ENCODE measurements around the gene PSG1. TPM values are rescaled to one million over a fixed set of nuclear protein-coding genes. Genes with fewer than 3 reads are reported as not detected.
"Not testable (repeated sequence)": the region's sequence is repeated elsewhere in the genome, so short reads cannot be mapped to it uniquely, and the experiment has no call there.

Gene PSG1
- 15.0 and 27.1 TPM in 2 replicates for total RNA-seq (2014; rRNA removed; shearing (Covaris generic))

- no peak for DNase-seq (ENCODE audit: low spot score)
- in situ Hi-C loops (cut with HindIII; ENCODE audit: low sequenced_read_pairs) = no loop called here
Measured at GRCh38 chr19:42879613-42880012, at the start of gene PSG1. TSS of gene PSG1 (minus strand) at chr19:42879713. CDS start at chr19:42879581, 132 bp downstream.

DNA sequence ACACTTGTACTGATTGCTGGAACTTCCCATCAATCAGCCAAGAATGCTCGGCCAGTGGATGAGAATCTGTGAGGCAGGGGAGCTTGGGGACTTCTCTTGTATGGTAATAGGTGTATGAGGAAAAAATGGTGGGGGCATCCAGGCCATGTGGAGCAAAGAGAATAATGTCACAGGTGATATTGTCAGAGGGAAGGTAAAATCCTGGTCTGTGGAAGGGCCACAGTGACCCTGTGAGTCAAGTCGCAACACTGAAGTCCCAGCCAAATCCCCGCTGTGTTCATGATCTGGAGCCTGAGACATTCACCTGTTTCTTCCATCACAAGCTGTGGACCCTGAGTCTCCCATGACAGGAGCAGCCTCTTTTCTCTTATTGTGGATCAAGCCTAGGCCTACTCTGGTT lies 49.4 kb upstream of the PSG1 start:
- no peak for DNase-seq (ENCODE audit: low spot score)
- in situ Hi-C loops (cut with HindIII; ENCODE audit: low sequenced_read_pairs) = no loop called here

GRCh38 chr19:42926781-42927180 lies 47.3 kb upstream of the PSG1 start:
- in situ Hi-C loops (cut with HindIII; ENCODE audit: low sequenced_read_pairs) = no loop called here
- DNase-seq (ENCODE audit: low spot score) = no peak

DNA sequence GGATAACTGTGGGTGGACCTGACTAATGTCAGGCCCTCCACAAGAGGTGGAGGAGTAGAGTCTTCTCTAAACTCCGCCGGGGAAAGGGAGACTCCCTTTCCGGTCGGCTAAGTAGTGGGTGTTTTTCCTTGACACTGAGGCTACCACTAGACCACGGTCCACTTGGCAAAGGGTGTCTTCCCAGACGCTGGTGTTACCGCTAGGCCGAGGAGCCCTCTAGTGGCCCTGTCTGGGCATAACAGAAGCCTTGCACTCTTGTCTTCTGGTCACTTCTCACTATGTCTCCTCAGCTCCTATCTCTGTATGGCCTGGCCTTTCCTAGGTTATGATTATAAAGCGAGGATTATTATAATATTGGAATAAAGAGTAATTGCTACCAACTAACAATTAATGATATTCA lies 43.6 kb upstream of the PSG1 start:
- in situ Hi-C loops (cut with HindIII; ENCODE audit: low sequenced_read_pairs) = not testable (repeated sequence)
- peak; percentile 42 for DNase-seq (ENCODE audit: low spot score)

DNA sequence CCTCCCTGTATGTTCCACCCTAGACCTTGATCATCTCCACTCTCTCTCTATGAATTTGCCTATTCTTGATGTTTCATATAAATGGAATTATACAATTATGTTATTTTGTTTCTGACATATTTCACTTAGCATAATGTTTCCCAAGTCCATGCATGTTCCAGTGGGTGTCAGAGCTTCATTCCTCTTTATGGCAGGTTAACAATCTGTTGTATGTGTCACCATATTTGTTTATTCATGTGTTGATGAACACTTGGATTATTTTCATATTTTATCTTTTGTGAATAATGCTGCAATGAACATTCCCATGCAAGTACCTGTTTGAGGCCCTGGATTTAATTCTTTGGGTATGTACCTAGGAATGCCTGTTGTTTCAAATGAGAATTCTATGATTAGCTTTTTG lies 41.5 kb upstream of the PSG1 start:
- DNase-seq (ENCODE audit: low spot score); in situ Hi-C loops (cut with HindIII; ENCODE audit: low sequenced_read_pairs): not testable (repeated sequence)

DNA sequence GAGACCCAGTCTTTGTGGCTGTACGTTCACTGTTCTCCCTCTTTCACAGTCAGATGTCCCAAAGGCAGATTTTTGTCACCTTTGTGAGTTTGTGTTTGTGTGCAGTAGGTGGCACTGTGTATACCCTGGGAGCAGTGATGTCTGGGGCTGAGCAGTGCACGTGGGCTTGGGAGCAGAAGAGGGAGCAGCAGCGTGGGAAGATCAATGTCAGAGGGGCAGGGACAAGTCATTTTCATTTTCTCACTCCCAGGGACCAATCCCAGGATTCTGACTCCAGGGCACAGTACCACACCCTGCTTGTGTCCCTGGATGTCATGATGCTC lies 40.2 kb upstream of the PSG1 start:
- in situ Hi-C loops (cut with HindIII; ENCODE audit: low sequenced_read_pairs) = no loop called here
- peak; percentile 39 for DNase-seq (ENCODE audit: low spot score)

- in situ Hi-C loops (cut with HindIII; ENCODE audit: low sequenced_read_pairs); DNase-seq (ENCODE audit: low spot score): not testable (repeated sequence)
Measured at GRCh38 chr19:42919070-42919756, 39.7 kb upstream of the PSG1 start.

- in situ Hi-C loops (cut with HindIII; ENCODE audit: low sequenced_read_pairs); DNase-seq (ENCODE audit: low spot score): not testable (repeated sequence)
Measured at GRCh38 chr19:42918377-42919069, 39.0 kb upstream of the PSG1 start.

DNA sequence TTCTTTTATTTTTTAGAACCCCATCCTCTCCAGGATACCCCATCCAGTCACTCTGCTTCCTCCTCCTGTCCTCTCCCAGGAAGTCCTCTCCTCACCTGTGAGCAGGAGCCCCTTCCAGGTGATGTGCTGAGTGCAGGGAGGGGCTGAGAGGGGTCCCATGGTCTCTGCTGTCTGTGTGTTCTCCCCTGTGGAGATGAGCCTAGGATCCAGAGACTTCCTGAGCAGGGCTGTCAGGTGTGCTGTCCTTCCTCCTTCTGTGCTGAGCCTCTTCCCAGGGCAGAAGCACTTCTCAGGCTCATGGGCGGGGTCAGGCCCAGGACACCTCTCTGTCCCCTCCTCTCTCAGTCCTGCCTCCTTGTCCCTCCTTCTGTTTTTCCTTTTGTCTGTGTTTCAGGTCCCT lies 38.1 kb upstream of the PSG1 start, which contains the start of gene PSG6:
Gene PSG6, minus strand, starts transcription at position 261 of the 400 bp plus-strand sequence. Its CDS starts 102 bp downstream, at position 159.
- DNase-seq (ENCODE audit: low spot score); in situ Hi-C loops (cut with HindIII; ENCODE audit: low sequenced_read_pairs): not testable (repeated sequence)

- in situ Hi-C loops (cut with HindIII; ENCODE audit: low sequenced_read_pairs); DNase-seq (ENCODE audit: low spot score): not testable (repeated sequence)
Measured at GRCh38 chr19:42916931-42917330, 37.4 kb upstream of the PSG1 start.

GRCh38 chr19:42913516-42913915 lies 34.0 kb upstream of the PSG1 start:
- in situ Hi-C loops (cut with HindIII; ENCODE audit: low sequenced_read_pairs) = not testable (repeated sequence)
- peak; percentile 43 for DNase-seq (ENCODE audit: low spot score)

GRCh38 chr19:42912941-42913340 lies 33.4 kb upstream of the PSG1 start:
- DNase-seq (ENCODE audit: low spot score); in situ Hi-C loops (cut with HindIII; ENCODE audit: low sequenced_read_pairs): not testable (repeated sequence)

DNA sequence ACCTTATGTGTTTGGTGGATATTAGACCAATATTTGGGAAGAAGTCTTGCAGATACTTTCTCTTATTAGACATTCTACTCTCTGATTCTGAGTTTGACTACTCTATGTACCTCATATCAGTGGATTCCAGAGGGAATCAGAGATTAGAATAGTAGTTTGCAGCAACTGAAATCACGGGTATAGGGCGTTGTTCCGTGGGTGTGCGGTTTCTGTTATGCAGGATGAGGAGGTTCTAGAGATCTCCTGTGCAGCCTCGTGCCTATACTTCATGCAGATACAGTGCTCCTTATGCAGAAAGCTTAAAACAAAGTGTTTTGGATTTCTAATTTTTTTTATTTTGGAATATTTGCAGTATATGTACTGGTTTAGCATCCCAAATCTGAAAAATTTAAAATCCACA lies 32.2 kb upstream of the PSG1 start:
- DNase-seq (ENCODE audit: low spot score); in situ Hi-C loops (cut with HindIII; ENCODE audit: low sequenced_read_pairs): not testable (repeated sequence)

DNA sequence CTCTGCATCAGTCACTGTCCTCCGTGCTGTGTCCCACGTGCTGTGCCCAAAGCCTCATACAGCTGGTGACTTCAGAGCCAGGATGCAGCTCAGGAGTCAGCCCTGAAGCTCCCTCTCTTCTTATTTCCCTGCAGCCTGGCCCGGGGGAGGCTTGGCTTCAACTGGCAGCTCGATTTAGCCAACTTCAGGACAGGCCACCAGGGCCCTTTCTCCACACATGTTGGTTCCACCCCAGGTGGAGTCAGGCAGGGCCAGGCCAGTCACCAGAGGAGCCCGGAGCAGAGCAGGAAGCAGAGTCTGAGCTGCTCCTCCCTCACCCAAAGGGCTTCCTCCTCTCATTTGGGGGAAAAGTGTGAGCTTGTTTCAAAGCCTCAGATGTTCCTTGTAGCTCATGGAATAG lies 26.6 kb upstream of the PSG1 start:
- in situ Hi-C loops (cut with HindIII; ENCODE audit: low sequenced_read_pairs) = not testable (repeated sequence)

GRCh38 chr19:42900561-42900960 lies 21.0 kb upstream of the PSG1 start:
- in situ Hi-C loops (cut with HindIII; ENCODE audit: low sequenced_read_pairs) = not testable (repeated sequence)
- DNase-seq (ENCODE audit: low spot score) = peak; percentile 57

More for the DNA sequence above, 26.6 kb upstream of the PSG1 start:
- DNase-seq (ENCODE audit: low spot score) = not testable (repeated sequence)

- in situ Hi-C loops (cut with HindIII; ENCODE audit: low sequenced_read_pairs); DNase-seq (ENCODE audit: low spot score): not testable (repeated sequence)
Measured at GRCh38 chr19:42899674-42900073, 20.2 kb upstream of the PSG1 start.

GRCh38 chr19:42899110-42899509 lies 19.6 kb upstream of the PSG1 start:
- in situ Hi-C loops (cut with HindIII; ENCODE audit: low sequenced_read_pairs); DNase-seq (ENCODE audit: low spot score): not testable (repeated sequence)

DNA sequence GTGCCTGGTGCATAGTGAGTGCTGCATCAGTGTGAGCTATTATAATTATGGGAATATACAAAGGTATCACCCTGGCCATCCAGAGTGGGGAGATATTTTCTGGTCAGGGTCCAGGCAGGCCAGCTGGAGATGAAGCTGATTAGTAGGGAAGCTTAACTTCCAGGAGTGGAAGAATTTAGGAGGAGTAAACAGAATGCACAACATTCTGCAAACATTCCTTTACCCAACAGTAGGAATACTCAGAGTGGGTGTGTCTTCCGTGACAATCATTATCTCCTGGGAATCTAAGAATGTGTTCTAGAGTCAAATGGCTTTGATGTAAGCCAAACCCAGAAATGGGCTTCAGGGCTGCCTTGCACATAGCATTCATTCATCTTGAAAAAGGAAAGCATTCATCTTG lies 19.1 kb upstream of the PSG1 start:
- not testable (repeated sequence) for DNase-seq (ENCODE audit: low spot score)

GRCh38 chr19:42897729-42898128 lies 18.2 kb upstream of the PSG1 start:
- DNase-seq (ENCODE audit: low spot score); in situ Hi-C loops (cut with HindIII; ENCODE audit: low sequenced_read_pairs): not testable (repeated sequence)

More for the DNA sequence above, 19.1 kb upstream of the PSG1 start:
- in situ Hi-C loops (cut with HindIII; ENCODE audit: low sequenced_read_pairs) = not testable (repeated sequence)

DNA sequence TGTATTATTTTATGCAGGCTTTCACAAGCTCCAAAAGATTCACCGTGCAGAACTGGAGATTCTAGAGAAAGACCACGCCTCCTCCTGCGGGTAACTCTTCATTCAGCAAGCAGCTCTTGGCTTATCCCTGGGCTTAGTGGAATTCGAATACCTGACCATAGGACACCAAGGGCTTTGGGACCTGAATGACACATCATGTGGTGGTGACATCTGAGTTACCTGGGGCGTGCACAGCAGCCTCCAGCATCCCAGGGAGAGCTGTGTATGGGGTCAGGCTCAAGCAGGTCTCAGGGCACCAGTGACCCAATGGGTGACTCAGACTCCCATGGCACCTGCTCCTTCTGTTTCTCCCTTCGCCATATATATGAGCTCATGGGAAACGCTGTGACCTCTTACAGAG lies 10.9 kb upstream of the PSG1 start:
- in situ Hi-C loops (cut with HindIII; ENCODE audit: low sequenced_read_pairs); DNase-seq (ENCODE audit: low spot score): not testable (repeated sequence)
